Fibroblast of skin of right biceps (primary cell): Measurements from ENCODE around the gene FNDC3B.

Source experiments
- DNase-seq: peaks from one replicate; pipeline ENCODE4 v3.0.0-alpha.2; 2013

FNDC3B gene

GRCh38 chr3:172442606-172443005 lies 403.2 kb downstream of the FNDC3B start:
- DNase-seq, result no peak

GRCh38 chr3:172444821-172445220 lies 405.4 kb downstream of the FNDC3B start:
- DNase-seq, result no peak

GRCh38 chr3:172446198-172446597 lies 406.8 kb downstream of the FNDC3B start:
- DNase-seq, result no peak

- DNase-seq, result no peak
Observed at GRCh38 chr3:172447611-172448579, 408.5 kb downstream of the FNDC3B start, which contains the start of gene GHSR. GHSR (minus strand) TSS chr3:172448456; CDS start chr3:172448413, 43 bp downstream.

GRCh38 chr3:172448661-172449465 lies 409.5 kb downstream of the FNDC3B start:
- DNase-seq, result no peak

- peak; percentile 37 for DNase-seq
Observed at GRCh38 chr3:172449466-172450149, 410.2 kb downstream of the FNDC3B start.
